Upper lobe of left lung (tissue), 4 donors: ENCODE results near the gene REPIN1.

ENCODE experiments used
- CTCF ChIP-seq, 6 experiments: fragments of 450-650 bp in 4 of 6; fragments of 200-600 bp in 2 of 6; sonication (generic) in 2 of 6; IDR thresholded peaks; one replicate each; pipeline ENCODE4 v1.5.1; 2016 to 2019; ENCODE audit warnings: antibody characterized with exemption in 6 of 6
- POLR2A ChIP-seq, 4 donors: fragments of 450-650 bp; IDR thresholded peaks; one replicate each; pipeline ENCODE4 v1.5.1; 2016 to 2017; ENCODE audit warnings: antibody characterized with exemption in 4 of 4, mild to moderate bottlenecking in 2 of 4

- TF ChIP-seq POLR2A (IDR thresholded peaks at IDR 0.05) = no peak
- no peak for TF ChIP-seq CTCF (IDR thresholded peaks at IDR 0.05)
Measured at GRCh38 chr7:150407588-150408392, 39.2 kb downstream of the REPIN1 start.
